SH-SY5Y (cell line): ENCODE results near the gene DAGLA.

ENCODE experiments used
- GATA2 ChIP-seq: IDR thresholded peaks from 2 replicates; pipeline ENCODE4 v1.6.1; 2011; ENCODE audit warnings: mild to moderate bottlenecking, low read depth, low read length
- GATA3 ChIP-seq: IDR thresholded peaks from 2 replicates; pipeline ENCODE4 v1.6.1; 2011; ENCODE audit warnings: low read depth, mild to moderate bottlenecking, low read length, moderate library complexity

DAGLA gene

GRCh38 chr11:61656347-61657077 is 23.7 kb upstream of the DAGLA start:
- no peak for TF ChIP-seq GATA3
- no peak for TF ChIP-seq GATA2

- TF ChIP-seq GATA3: no peak
- no peak for TF ChIP-seq GATA2
These were observed 22.5 kb upstream of the DAGLA start for GRCh38 chr11:61657566-61658290.

- no peak for TF ChIP-seq GATA3
- TF ChIP-seq GATA2: no peak
These were observed 20.6 kb upstream of the DAGLA start for GRCh38 chr11:61659413-61660196.

GRCh38 chr11:61666684-61667297 is 13.4 kb upstream of the DAGLA start:
- TF ChIP-seq GATA2 (no peak), GATA3 (no peak)

- TF ChIP-seq GATA3 (no peak), GATA2 (no peak)
These were observed 12.4 kb upstream of the DAGLA start for GRCh38 chr11:61667684-61668305.

- no peak for TF ChIP-seq GATA3
- TF ChIP-seq GATA2: no peak
These were observed 10.8 kb upstream of the DAGLA start for GRCh38 chr11:61669417-61669816.

- no peak for TF ChIP-seq GATA3
- TF ChIP-seq GATA2: no peak
These were observed 9.6 kb upstream of the DAGLA start for GRCh38 chr11:61670626-61671025.

GRCh38 chr11:61671527-61671926 is 8.7 kb upstream of the DAGLA start:
- no peak for TF ChIP-seq GATA2
- no peak for TF ChIP-seq GATA3

GRCh38 chr11:61675826-61676225 is 4.4 kb upstream of the DAGLA start:
- TF ChIP-seq GATA3 (no peak), GATA2 (no peak)

GRCh38 chr11:61679296-61679695 is 895 bp upstream of the DAGLA start:
- no peak for TF ChIP-seq GATA3
- no peak for TF ChIP-seq GATA2

- no peak for TF ChIP-seq GATA3
- no peak for TF ChIP-seq GATA2
These were observed 531 bp downstream of the DAGLA start for GRCh38 chr11:61680622-61681221.

GRCh38 chr11:61682093-61682732 is 2.0 kb downstream of the DAGLA start:
- TF ChIP-seq GATA3 (no peak), GATA2 (no peak)
